22Rv1 (cell line): ENCODE data around the gene KRTAP12-2.

Source experiments
- CTCF ChIP-seq: fragments of 450-650 bp; IDR thresholded peaks from 2 replicates; pipeline ENCODE4 v1.5.1; 2017; ENCODE audit warnings: mild to moderate bottlenecking
- ZFX ChIP-seq: fragments of 450-650 bp; IDR thresholded peaks from 2 replicates; pipeline ENCODE4 v1.6.1; 2017; ENCODE audit warnings: antibody characterized with exemption, borderline replicate concordance

- TF ChIP-seq CTCF (no peak), ZFX (no peak)
Measured at GRCh38 chr21:44653123-44653522, 13.6 kb downstream of the KRTAP12-2 start.
